HepG2 (cell line): Measurements from ENCODE around the gene FAM234B. TPM values are rescaled to one million over a fixed set of nuclear protein-coding genes. Genes with fewer than 3 reads are reported as not detected.

Experiments
- ATAC-seq: fragments of 200-7000 bp; cut with Tn5 transposase; 3 replicates; pipeline ENCODE4 v1.9.1; 2020; ENCODE audit warnings: mild to moderate bottlenecking, moderate library complexity
- BruUV-seq: library from RNA; stranded (reverse); fragments of 400-500 nt; replicated peaks from 2 replicates; lab custom pipeline; 2021; lab: Mats Ljungman, UMichigan
- CTCF ChIA-PET: fragments of 300-600 bp; formaldehyde crosslinking; extraction: SDS; loops from one replicate; lab custom pipeline; 2021; ENCODE audit warnings: low total read pairs, inconsistent platforms, low intra/inter-chr PET ratio; lab: Yijun Ruan, JAX
- POLR2A ChIA-PET: fragments of 350-600 bp; sonication (Branson Sonifier 250); formaldehyde crosslinking; loops from one replicate; lab custom pipeline; 2020; ENCODE audit warnings: antibody characterized with exemption, inconsistent platforms; lab: Yijun Ruan, JAX
- DNase-seq: peaks from one replicate; pipeline ENCODE4 v3.0.0-alpha.2; 2015; ENCODE audit warnings: low spot score
- FAIRE-seq: peaks from 3 replicates; lab custom pipeline; 2011; peaks lifted over from hg19 to GRCh38; lab: Jason Lieb, UNC
- H2AFZ ChIP-seq: one replicate; pipeline ENCODE4 v1.6.1; 2011; ENCODE audit warnings: low read length, inconsistent platforms
- H3K27ac ChIP-seq: fragments of 300-600 bp; 3 replicates; pipeline ENCODE4 v1.8.0; 2011; ENCODE audit warnings: mixed run types, mild to moderate bottlenecking, mixed read lengths, low read length, inconsistent platforms; ENCODE audit not compliant: insufficient read depth; ENCODE audit errors: extremely low read length
- H3K27me3 ChIP-seq, 2 experiments: fragments of 200-600 bp in 1 of 2; 2 replicates in 1 of 2; 3 replicates in 1 of 2; pipeline versions ENCODE4 v1.6.0 to v1.8.0; 2011; ENCODE audit warnings: low read length in 2 of 2, mild to moderate bottlenecking in 2 of 2, moderate library complexity in 2 of 2, inconsistent platforms in 1 of 2; ENCODE audit not compliant: insufficient read depth in 2 of 2, control insufficient read depth in 1 of 2
- H3K36me3 ChIP-seq, 2 experiments: fragments of 200-600 bp in 1 of 2; replicated peaks in 1 of 2; 2 replicates in 1 of 2; 3 replicates in 1 of 2; pipeline versions ENCODE4 v1.5.1 to v1.8.0; 2011; ENCODE audit warnings: low read length in 2 of 2, inconsistent platforms in 1 of 2; ENCODE audit not compliant: insufficient read depth in 2 of 2, control insufficient read depth in 1 of 2
- H3K4me1 ChIP-seq: 2 replicates; pipeline ENCODE4 v1.5.1; 2012; ENCODE audit warnings: low read length, inconsistent platforms; ENCODE audit not compliant: insufficient read depth
- H3K4me2 ChIP-seq: 2 replicates; pipeline ENCODE4 v1.6.0; 2011; ENCODE audit warnings: low read depth, low read length, inconsistent platforms
- H3K4me3 ChIP-seq, 3 experiments: fragments of 200-600 bp in 1 of 3; sonication (generic), shearing (Covaris generic) in 1 of 3; replicated peaks in 1 of 3; 2 replicates each; pipeline ENCODE4 v1.5.1; 2011 to 2016; ENCODE audit warnings: low read length in 3 of 3, inconsistent platforms in 2 of 3, low read depth in 2 of 3, mild to moderate bottlenecking in 2 of 3, control low read depth in 1 of 3, mixed read lengths in 1 of 3; ENCODE audit not compliant: insufficient read depth in 1 of 3
- H3K79me2 ChIP-seq: one replicate; pipeline ENCODE4 v1.6.1; 2011; ENCODE audit warnings: low read length, inconsistent platforms; ENCODE audit not compliant: insufficient read depth
- H3K9ac ChIP-seq: 2 replicates; pipeline ENCODE4 v1.6.0; 2011; ENCODE audit warnings: mild to moderate bottlenecking, low read depth, low read length, inconsistent platforms; ENCODE audit not compliant: insufficient read depth
- H3K9me3 ChIP-seq: 2 replicates; pipeline ENCODE4 v1.5.1; 2012; ENCODE audit warnings: mild to moderate bottlenecking, low read length
- H4K20me1 ChIP-seq: 2 replicates; pipeline ENCODE4 v1.6.0; 2011; ENCODE audit warnings: inconsistent platforms, mild to moderate bottlenecking, low read length, moderate library complexity; ENCODE audit not compliant: insufficient read depth
- ARNTL ChIP-seq: sonication (generic); formaldehyde crosslinking; IDR thresholded peaks from 2 replicates; pipeline ENCODE4 v1.4.0; 2020; ENCODE audit warnings: mild to moderate bottlenecking, missing genetic modification reagents
- GATAD1 ChIP-seq: IDR thresholded peaks from 2 replicates; pipeline ENCODE4 v1.6.1; 2016; ENCODE audit warnings: missing genetic modification reagents, missing compliant biosample characterization
- GZF1 ChIP-seq: sonication (generic); formaldehyde crosslinking; IDR thresholded peaks from 2 replicates; pipeline ENCODE4 v1.5.1; 2020; ENCODE audit warnings: mild to moderate bottlenecking, missing genetic modification reagents
- ISL2 ChIP-seq: sonication (generic); formaldehyde crosslinking; IDR thresholded peaks from 2 replicates; pipeline ENCODE4 v1.5.0; 2020; ENCODE audit warnings: missing genetic modification reagents
- MEIS1 ChIP-seq: sonication (generic); formaldehyde crosslinking; IDR thresholded peaks from 2 replicates; pipeline ENCODE4 v1.9.0; 2021; ENCODE audit warnings: mild to moderate bottlenecking, missing genetic modification reagents, moderate library complexity, borderline replicate concordance
- MLLT10 ChIP-seq: sonication (generic); formaldehyde crosslinking; IDR thresholded peaks from 2 replicates; pipeline ENCODE4 v1.4.0; 2020; ENCODE audit warnings: missing genetic modification reagents
- MTA1 ChIP-seq: sonication (generic); formaldehyde crosslinking; IDR thresholded peaks from 2 replicates; pipeline ENCODE4 v1.4.0; 2020; ENCODE audit warnings: missing genetic modification reagents, mild to moderate bottlenecking, borderline replicate concordance
- PAWR ChIP-seq: sonication (generic); formaldehyde crosslinking; IDR thresholded peaks from 2 replicates; pipeline ENCODE4 v1.4.0; 2020; ENCODE audit warnings: missing genetic modification reagents, mild to moderate bottlenecking, borderline replicate concordance
- XRCC5 ChIP-seq: fragments of 200-400 bp; formaldehyde crosslinking; optimal IDR thresholded peaks from 2 replicates; pipeline ENCODE3; 2017; ENCODE audit warnings: mild to moderate bottlenecking, low read length
- ZFP90 ChIP-seq: sonication (generic); formaldehyde crosslinking; IDR thresholded peaks from 2 replicates; pipeline ENCODE4 v1.8.0; 2022; ENCODE audit warnings: missing genetic modification reagents, mild to moderate bottlenecking, inconsistent platforms, borderline replicate concordance
- ZNF180 ChIP-seq: sonication (generic); formaldehyde crosslinking; IDR thresholded peaks from 2 replicates; pipeline ENCODE4 v1.4.0; 2020; ENCODE audit warnings: low read depth, missing genetic modification reagents, borderline replicate concordance
- ZNF207 ChIP-seq: fragments of 450-650 bp; IDR thresholded peaks from 2 replicates; pipeline ENCODE4 v1.6.1; 2016; ENCODE audit warnings: antibody characterized with exemption, borderline replicate concordance
- ZNF3 ChIP-seq: IDR thresholded peaks from 2 replicates; pipeline ENCODE4 v1.7.0; 2017; ENCODE audit warnings: inconsistent platforms
- ZNF350 ChIP-seq: sonication (generic); formaldehyde crosslinking; IDR thresholded peaks from 2 replicates; pipeline ENCODE4 v1.4.0; 2020; ENCODE audit warnings: mild to moderate bottlenecking, low read depth, missing genetic modification reagents, borderline replicate concordance
- ZNF549 ChIP-seq: sonication (generic); formaldehyde crosslinking; IDR thresholded peaks from 2 replicates; pipeline ENCODE4 v1.5.0; 2020; ENCODE audit warnings: missing genetic modification reagents
- ZNF557 ChIP-seq: sonication (generic); formaldehyde crosslinking; IDR thresholded peaks from 2 replicates; pipeline ENCODE4 v1.4.0; 2020; ENCODE audit warnings: missing genetic modification reagents
- WGBS: methylation state at CpG from one replicate; pipeline ENCODE4 v1.1.6; 2017; ENCODE audit warnings: low lambda C conversion rate; 5-methylcytosine and 5-hydroxymethylcytosine counted together
- in situ Hi-C: cut with HindIII; loops from 2 replicates; pipeline ENCODE4 v1.10.0; 2017; ENCODE audit warnings: low pct_unique_long_range_greater_than_20kb; ENCODE audit not compliant: extremely low pct_ligation_motif_present
- intact Hi-C: fragments of 100-400 bp; cut with micrococcal nuclease; formaldehyde crosslinking; loops from one replicate; pipeline ENCODE4 v1.10.0; 2022; ENCODE audit not compliant: unreplicated experiment
- polyA plus RNA-seq, 8 experiments: library from polyadenylated mRNA; depleted of rRNA in 3 of 8; stranded (reverse) in 7 of 8; unstranded in 1 of 8; fragments of >200 nt; fragmentation: Illumina TruSeq in 4 of 8; extraction: Trizol in 4 of 8; gene quantifications; 2 replicates each; pipeline versions ENCODE4 v1.2.1 to v1.2.3, GENCODE V29; 2011 to 2016; ENCODE audit warnings: low read depth in 4 of 8, missing spikeins in 1 of 8, mixed read lengths in 1 of 8; ENCODE audit not compliant: insufficient read depth in 1 of 8
- total RNA-seq, 5 experiments: library from RNA; depleted of rRNA; stranded (reverse); fragments of >200 nt; fragmentation: Illumina TruSeq; extraction: Trizol; gene quantifications; 2 replicates each; pipeline ENCODE4 v1.2.3, GENCODE V29; 2016; ENCODE audit warnings: low read depth in 1 of 5
- TF ChIP-seq, protein P1 (sequence below): sonication (generic); formaldehyde crosslinking; IDR thresholded peaks from 2 replicates; pipeline ENCODE4 v1.8.1; 2023; ENCODE audit warnings: missing genetic modification reagents, inconsistent platforms, borderline replicate concordance
- TF ChIP-seq, protein P2 (sequence below): sonication (generic); formaldehyde crosslinking; IDR thresholded peaks from 2 replicates; pipeline ENCODE4 v1.5.0; 2020; ENCODE audit warnings: mild to moderate bottlenecking, low read depth, missing genetic modification reagents, borderline replicate concordance

The FAM234B gene
- total and polyA plus RNA-seq, 2 of the 13 experiments (the other 11 are each of a cell fraction or from before 2014, with no cell fraction given), result 7.8 to 13.8 TPM

DNA sequence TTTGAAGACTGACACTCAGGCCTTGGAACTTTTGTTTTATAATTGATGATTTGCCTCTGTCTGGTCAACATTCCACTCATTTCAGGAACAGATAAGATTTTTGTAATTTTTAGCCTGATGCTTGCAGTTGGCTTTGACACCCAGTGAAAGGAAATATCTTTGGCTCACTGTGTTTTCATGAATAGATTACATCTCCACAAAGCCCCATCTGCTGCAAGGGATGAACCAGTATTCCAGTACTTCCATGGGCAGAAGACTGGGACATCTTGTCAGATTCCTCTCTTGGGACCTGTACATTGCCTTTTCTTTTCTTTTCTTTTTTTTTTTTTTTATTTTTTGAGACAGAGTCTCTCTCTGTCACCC, 30.9 kb downstream of the FAM234B start:
- Histone ChIP-seq H3K4me2 (no peak overlapping the region), H3K9me3 (no peaks in the 10 kb centered on the region), H3K27ac (no peak overlapping the region), H3K36me3 (peaks cover 0 to 14% of the 10 kb centered on the region in 2 experiments; a peak in 2 of 5 replicates), H3K9ac (no peak overlapping the region)
- no TSS peak for BruUV-seq
- no peak for FAIRE-seq
- in situ Hi-C loops, result no loop called here
- CTCF ChIA-PET, result no interaction called here
- POLR2A ChIA-PET, result no interaction called here
- no peak for DNase-seq
- no peak for TF ChIP-seq ARNTL (CRISPR knock-in tag)
- TF ChIP-seq ZNF3 (CRISPR knock-in tag), result no peak
- TF ChIP-seq, all 625 proteins: peak for 0
- ATAC-seq, result no peak
- Histone ChIP-seq H3K4me3 (no peak overlapping the region), H3K79me2 (no peaks in the 10 kb centered on the region), H2AFZ (no peak overlapping the region), H4K20me1 (no peaks in the 10 kb centered on the region), H3K27me3 (no peaks in the 10 kb centered on the region), H3K4me1 (peaks cover 12% of the 10 kb centered on the region)
- intact Hi-C loops, result no loop called here

DNA sequence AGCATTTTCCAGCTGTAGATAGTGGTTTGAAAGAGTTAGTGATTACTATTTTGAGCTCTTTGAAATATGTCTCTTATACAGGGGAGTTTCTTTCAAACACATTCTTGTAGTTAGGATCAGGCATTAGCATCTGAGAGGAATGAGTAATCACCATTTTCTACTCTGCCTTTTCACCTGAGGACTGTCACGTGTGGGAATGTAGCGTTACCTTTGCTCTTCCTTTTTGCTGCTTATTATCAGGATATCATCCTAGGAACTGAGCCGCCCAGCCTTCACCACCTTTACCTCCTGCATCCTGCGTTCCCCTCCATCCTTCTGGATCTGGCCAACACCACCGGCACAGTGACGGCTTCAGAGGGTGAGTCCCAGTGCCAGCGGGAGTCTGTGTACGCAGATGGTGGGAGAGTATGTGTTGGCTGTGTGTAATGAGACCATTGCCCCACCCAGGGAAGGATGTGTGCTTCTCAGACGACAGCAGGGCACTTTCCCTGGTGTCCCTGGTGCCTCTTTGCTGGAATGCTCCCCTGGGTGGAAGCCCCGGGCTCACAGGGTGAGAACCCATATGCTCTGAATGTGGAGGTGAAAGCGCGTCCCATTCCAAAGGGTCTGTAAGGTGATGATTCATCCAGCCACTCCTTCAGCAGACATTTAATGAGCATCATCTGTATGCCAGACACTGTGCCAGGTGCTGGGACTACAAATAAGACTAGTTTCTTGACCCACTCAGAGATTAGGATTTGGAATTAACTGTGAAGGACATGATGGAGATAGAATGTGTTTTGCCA, 31.8 kb downstream of the FAM234B start:
- peaks cover 19% of the 10 kb centered on the region for H3K4me1 ChIP-seq
- no peak overlapping the region for H2AFZ ChIP-seq
- BruUV-seq, result no TSS peak
- H3K4me2 ChIP-seq, result no peak overlapping the region
- POLR2A ChIA-PET, result no interaction called here
- H3K36me3 ChIP-seq, result peaks cover 0 to 13% of the 10 kb centered on the region in 2 experiments; a peak in 2 of 5 replicates
- CTCF ChIA-PET, result no interaction called here
- TF ChIP-seq GATAD1 (CRISPR knock-in tag) (no peak), ZNF180 (CRISPR knock-in tag) (no peak), GZF1 (CRISPR knock-in tag) (no peak), PAWR (no peak), XRCC5 (no peak), ZNF557 (CRISPR knock-in tag) (no peak), ZNF207 (no peak), ISL2 (CRISPR knock-in tag) (no peak), ZFP90 (CRISPR knock-in tag) (no peak), ZNF549 (CRISPR knock-in tag) (no peak), MEIS1 (no peak), MTA1 (CRISPR knock-in tag) (no peak), MLLT10 (no peak), ZNF350 (CRISPR knock-in tag) (no peak)
- TF ChIP-seq, protein P1, sequence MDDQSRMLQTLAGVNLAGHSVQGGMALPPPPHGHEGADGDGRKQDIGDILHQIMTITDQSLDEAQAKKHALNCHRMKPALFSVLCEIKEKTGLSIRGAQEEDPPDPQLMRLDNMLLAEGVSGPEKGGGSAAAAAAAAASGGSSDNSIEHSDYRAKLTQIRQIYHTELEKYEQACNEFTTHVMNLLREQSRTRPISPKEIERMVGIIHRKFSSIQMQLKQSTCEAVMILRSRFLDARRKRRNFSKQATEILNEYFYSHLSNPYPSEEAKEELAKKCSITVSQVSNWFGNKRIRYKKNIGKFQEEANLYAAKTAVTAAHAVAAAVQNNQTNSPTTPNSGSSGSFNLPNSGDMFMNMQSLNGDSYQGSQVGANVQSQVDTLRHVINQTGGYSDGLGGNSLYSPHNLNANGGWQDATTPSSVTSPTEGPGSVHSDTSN, result no peak
- TF ChIP-seq, protein P2, sequence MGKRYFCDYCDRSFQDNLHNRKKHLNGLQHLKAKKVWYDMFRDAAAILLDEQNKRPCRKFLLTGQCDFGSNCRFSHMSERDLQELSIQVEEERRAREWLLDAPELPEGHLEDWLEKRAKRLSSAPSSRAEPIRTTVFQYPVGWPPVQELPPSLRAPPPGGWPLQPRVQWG (CRISPR knock-in tag), result no peak
- no peak overlapping the region for H3K27ac ChIP-seq
- no peaks in the 10 kb centered on the region for H3K79me2 ChIP-seq
- no peaks in the 10 kb centered on the region for H4K20me1 ChIP-seq
- 93% methylated on average over 11 of the region's 12 CpGs for WGBS
- in situ Hi-C loops (no loop called here), intact Hi-C loops (no loop called here)
- no peak for ATAC-seq
- no peak overlapping the region for H3K4me3 ChIP-seq
- no peaks in the 10 kb centered on the region for H3K9me3 ChIP-seq
- no peak for FAIRE-seq
- no peaks in the 10 kb centered on the region for H3K27me3 ChIP-seq
- DNase-seq, result no peak
- no peak overlapping the region for H3K9ac ChIP-seq
